IPS DF 19.7 (cell line): ENCODE data around the gene SLC27A4.
A peak's percentile ranks its signal among the peaks of the same experiment; 100 is the strongest.
"Not testable (repeated sequence)": the region's sequence is repeated elsewhere in the genome, so short reads cannot be mapped to it uniquely, and the experiment has no call there.

ENCODE experiments used
- DNase-seq: peaks from one replicate; pipeline ENCODE4 v3.0.0-alpha.2; 2013; ENCODE audit warnings: low read depth, low spot score

Gene SLC27A4

GRCh38 chr9:128324401-128324800 is 15.9 kb upstream of the SLC27A4 start:
- no peak for DNase-seq

GRCh38 chr9:128325629-128326028 is 14.7 kb upstream of the SLC27A4 start:
- DNase-seq = no peak

GRCh38 chr9:128333451-128333869 is 6.9 kb upstream of the SLC27A4 start:
- no peak for DNase-seq

- DNase-seq = no peak
Observed at GRCh38 chr9:128335161-128335560, 5.2 kb upstream of the SLC27A4 start.

- DNase-seq = no peak
Observed at GRCh38 chr9:128335914-128336313, 4.4 kb upstream of the SLC27A4 start.

- DNase-seq = no peak
Observed at GRCh38 chr9:128337936-128338335, 2.4 kb upstream of the SLC27A4 start.

GRCh38 chr9:128338852-128339614 is 1.3 kb upstream of the SLC27A4 start:
- DNase-seq = not testable (repeated sequence)

- no peak for DNase-seq
Observed at GRCh38 chr9:128340691-128341434, 536 bp downstream of the SLC27A4 start.

GRCh38 chr9:128341435-128341849 is 1.1 kb downstream of the SLC27A4 start:
- DNase-seq = peak; percentile 57

GRCh38 chr9:128342971-128343680 is 2.8 kb downstream of the SLC27A4 start:
- no peak for DNase-seq

GRCh38 chr9:128343855-128344254 is 3.5 kb downstream of the SLC27A4 start:
- DNase-seq = no peak

GRCh38 chr9:128344931-128345605 is 4.7 kb downstream of the SLC27A4 start:
- no peak for DNase-seq

- no peak for DNase-seq
Observed at GRCh38 chr9:128349125-128349524, 8.8 kb downstream of the SLC27A4 start.

GRCh38 chr9:128349772-128350171 is 9.4 kb downstream of the SLC27A4 start:
- no peak for DNase-seq

GRCh38 chr9:128355451-128355850 is 15.1 kb downstream of the SLC27A4 start:
- DNase-seq = no peak

GRCh38 chr9:128358090-128358489 is 17.8 kb downstream of the SLC27A4 start:
- DNase-seq = no peak

- DNase-seq = no peak
Observed at GRCh38 chr9:128358861-128359260, 18.5 kb downstream of the SLC27A4 start.

GRCh38 chr9:128360826-128361225 is 20.5 kb downstream of the SLC27A4 start:
- no peak for DNase-seq

GRCh38 chr9:128361296-128361985 is 21.1 kb downstream of the SLC27A4 start:
- DNase-seq = no peak

GRCh38 chr9:128361986-128362646 is 21.8 kb downstream of the SLC27A4 start:
- no peak for DNase-seq

GRCh38 chr9:128362774-128363173 is 22.4 kb downstream of the SLC27A4 start:
- DNase-seq = no peak
